Activated T-cell treated with anti-CD3 and anti-CD28 coated beads for 4 hours (primary cell): ENCODE data around the gene IRAK3.
A peak's percentile ranks its signal among the peaks of the same experiment; 100 is the strongest.
"Not testable (repeated sequence)": the region's sequence is repeated elsewhere in the genome, so short reads cannot be mapped to it uniquely, and the experiment has no call there.

Source experiments
- DNase-seq: peaks from one replicate; pipeline ENCODE4 v3.0.0-alpha.2; 2020

Gene IRAK3

DNA sequence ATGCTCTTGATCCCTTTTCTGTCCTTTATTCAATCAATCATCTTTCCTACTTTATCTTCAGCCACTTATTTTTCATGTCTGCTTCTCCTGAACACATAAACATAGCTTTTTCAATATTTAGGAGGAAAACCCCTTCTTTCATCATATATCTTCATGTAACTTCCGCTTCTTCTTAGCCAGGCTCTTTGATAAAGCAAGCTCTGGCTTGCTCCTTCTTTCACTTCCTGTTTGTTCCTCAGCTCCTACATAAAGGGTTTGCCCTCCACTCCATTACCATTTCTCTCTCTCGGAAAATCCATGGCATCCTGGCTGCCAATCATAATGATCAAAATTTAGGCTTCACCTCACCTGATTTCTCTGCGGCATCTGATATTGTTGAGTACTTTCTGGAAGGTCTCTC lies 79.5 kb downstream of the IRAK3 start:
- no peak for DNase-seq

DNA sequence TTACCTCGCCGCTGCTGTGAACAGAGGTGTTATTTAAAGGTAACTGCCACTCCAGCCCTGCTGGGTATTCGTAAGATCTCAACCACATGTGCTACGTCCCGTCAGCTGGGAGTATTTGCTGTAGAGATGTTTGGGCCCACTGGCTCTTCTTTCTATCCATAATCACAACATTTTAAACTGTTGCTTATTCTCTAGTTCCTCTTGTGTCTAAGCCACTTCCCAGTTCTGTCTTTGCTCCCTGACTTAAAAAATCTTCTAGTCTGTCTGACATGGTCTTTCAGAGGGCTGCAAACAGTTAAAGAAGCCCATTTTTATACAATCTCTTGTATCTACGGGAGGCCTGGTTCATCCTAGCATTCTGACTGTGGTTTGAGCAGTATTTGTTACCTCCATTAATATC lies 80.1 kb downstream of the IRAK3 start:
- no peak for DNase-seq

DNA sequence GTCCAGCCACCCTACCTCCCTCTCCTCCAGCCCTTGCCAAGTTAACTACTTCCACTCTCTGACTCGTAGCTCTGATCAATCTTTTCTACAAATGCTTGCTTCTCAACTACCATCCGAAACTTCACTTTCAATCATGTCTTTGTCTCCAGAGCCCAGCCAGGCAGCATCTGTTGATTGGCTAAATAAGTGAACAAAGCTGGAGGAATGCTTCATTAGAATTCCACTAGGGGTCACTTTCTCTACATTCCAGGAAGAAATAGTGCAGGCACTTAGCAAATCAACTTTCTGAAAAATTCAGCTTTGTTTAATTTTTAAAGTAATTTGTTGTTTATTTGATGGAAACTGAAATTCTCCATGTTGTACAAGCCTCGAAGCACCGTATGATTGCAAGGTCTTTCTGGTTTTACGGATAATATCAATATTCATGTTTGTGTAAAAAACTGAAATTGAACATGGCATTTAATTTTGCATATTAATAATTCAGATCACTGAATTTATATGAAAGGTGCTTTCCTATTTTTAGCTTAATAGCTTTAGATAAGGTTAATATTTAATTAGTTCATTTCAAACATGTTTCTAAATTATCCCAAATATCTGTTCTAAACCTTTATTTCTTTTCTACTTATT lies 80.9 kb downstream of the IRAK3 start:
- DNase-seq = no peak

DNA sequence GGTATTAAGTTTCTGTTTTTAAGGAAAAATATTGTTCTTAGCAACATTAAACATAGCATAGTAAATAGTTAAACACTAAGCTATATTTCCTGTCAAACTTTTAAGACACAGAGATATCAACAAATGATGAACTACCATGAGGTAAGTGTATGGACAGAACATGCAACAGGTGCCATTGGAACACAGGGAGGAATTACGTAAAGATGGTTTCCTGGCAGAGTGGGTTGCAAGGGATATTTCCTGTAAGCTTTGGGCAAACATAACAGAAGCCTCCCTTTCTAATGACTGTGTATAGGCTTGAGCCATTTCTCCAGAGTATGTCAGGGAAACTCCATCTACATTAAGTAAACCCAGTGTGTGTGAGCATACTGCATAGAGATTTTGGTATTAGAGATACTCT lies 81.6 kb downstream of the IRAK3 start:
- DNase-seq = no peak

GRCh38 chr12:66272650-66273049 lies 83.6 kb downstream of the IRAK3 start:
- no peak for DNase-seq

DNA sequence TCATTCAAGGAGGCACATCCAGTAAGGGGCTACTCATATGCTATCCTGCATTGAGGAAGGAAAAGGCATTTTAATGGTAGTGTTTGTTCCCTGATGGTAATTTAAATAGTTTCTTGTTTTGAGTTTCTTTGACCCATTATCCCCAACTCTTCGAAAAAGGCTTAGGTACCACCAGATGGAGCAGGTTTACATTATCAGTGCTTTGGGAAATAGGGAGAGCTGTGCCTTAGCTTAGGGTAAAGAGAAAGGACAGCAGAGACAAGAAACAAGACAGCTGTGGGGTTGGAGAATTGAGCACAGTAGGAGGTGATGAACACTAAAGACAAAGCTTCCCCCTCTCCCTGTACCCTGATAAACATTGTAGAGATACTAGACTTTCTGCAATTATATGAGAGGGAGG lies 84.1 kb downstream of the IRAK3 start:
- no peak for DNase-seq

GRCh38 chr12:66275040-66275439 lies 86.0 kb downstream of the IRAK3 start:
- DNase-seq = no peak

DNA sequence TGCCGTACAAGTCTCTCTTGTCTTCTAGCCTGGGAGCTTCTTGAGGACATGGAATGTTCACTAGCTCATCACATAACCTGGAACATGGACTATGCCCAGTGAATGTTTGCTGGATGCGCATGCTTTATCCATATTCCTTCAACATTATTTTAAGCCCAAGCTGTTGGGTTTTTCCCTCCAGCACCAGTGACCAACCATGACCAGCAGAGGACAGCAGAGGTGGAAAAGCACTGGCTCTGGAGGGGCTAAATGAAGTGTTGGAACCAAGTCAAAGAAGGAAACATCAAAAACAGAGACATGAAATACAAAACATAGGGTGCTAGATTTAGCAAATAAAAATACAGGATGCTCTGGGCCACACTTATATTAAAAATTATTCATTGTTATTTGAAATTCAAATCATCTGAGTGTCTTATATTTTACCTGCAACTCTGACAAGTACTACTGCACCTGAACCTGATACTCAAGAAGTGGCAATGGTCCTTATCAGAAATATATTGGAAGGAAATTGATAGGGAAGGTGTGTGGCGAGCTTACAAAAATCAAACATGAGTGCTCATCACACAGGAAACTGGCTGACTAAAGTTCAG lies 90.2 kb downstream of the IRAK3 start:
- no peak for DNase-seq

- no peak for DNase-seq
These were observed 91.5 kb downstream of the IRAK3 start for GRCh38 chr12:66280561-66280960.

DNA sequence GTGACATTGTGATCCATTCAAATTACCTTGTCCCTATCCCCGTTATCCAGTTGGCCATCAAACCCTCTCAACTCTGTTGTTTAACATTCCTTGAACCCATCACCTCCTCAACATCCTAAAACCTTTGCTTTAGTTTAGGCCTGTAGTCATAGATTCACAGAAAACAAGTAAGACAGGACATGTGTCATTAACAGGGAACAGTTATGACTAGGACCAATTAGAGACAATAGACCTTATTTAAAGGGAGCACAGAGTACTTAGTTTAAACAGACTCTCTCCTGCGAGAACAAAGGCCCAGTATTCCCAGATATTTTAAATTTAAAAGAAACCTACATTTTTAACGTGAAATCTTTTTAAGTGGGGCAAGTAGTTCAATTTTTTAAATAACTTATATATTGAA lies 93.2 kb downstream of the IRAK3 start:
- DNase-seq = no peak

GRCh38 chr12:66287275-66287674 lies 98.3 kb downstream of the IRAK3 start:
- DNase-seq = no peak

DNA sequence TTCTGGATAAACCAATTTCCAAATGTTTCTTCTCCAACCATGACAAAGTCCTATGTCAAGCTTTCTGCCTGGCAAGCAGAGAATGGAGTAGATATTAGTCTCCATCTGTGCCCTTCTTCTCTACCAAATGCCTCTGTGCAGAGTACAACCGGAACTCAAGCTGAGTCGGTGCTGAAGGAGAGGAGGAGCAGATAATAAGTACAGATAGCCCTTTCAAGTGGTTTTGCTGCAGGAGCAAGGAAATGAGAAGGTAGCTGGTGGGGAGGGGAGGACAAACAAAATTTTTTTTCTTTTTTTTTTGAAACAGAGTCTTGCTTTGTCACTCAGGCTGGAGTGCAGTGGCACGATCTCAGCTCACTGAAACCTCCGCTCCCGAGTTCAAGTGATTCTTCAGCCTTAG lies 99.1 kb downstream of the IRAK3 start:
- peak; percentile 38 for DNase-seq

- no peak for DNase-seq
These were observed 100.5 kb downstream of the IRAK3 start for GRCh38 chr12:66289485-66289884.

- DNase-seq = no peak
These were observed 101.7 kb downstream of the IRAK3 start for GRCh38 chr12:66290716-66291200.

DNA sequence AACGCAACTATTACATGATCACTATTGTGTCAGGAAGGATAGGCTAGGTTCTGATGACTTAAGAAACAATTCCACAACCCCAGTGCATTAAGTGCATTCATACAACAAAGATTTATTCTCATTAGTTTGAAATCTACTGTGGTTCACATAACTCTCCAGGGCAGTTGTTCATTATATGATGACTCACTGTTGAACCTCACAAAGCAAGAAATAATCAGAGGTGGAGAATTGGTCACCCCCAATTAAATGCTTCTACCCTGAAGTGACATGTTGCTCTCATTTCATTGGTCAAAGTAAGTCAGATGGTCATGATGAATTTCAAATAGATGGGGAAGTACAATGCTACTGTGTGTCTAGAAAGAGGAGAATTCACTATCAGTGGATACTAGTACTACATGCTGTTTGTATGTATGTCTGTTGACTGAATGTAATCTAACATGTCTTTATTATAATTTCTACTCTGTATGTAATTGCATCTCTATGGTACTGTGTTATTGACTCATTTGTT lies 107.2 kb downstream of the IRAK3 start:
- no peak for DNase-seq

GRCh38 chr12:66297080-66297479 lies 108.1 kb downstream of the IRAK3 start:
- DNase-seq = no peak

DNA sequence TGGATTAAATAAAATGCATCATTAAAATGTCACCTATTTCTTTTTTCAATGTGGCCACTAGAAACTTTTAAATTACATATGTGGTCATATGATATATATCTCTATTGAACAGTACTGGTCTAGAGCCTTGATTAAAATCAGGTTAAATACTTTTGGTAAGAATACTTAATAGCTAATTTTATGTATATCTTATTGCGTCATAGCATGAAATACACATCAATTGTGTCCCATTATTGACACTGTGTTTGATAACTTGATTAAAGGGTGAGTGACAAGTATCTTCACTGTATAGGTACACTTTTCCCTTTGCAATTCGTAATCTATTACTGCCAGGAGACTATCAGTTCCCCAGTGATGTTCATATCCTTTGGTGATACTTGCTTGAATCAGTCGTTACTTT lies 108.9 kb downstream of the IRAK3 start:
- DNase-seq = no peak

DNA sequence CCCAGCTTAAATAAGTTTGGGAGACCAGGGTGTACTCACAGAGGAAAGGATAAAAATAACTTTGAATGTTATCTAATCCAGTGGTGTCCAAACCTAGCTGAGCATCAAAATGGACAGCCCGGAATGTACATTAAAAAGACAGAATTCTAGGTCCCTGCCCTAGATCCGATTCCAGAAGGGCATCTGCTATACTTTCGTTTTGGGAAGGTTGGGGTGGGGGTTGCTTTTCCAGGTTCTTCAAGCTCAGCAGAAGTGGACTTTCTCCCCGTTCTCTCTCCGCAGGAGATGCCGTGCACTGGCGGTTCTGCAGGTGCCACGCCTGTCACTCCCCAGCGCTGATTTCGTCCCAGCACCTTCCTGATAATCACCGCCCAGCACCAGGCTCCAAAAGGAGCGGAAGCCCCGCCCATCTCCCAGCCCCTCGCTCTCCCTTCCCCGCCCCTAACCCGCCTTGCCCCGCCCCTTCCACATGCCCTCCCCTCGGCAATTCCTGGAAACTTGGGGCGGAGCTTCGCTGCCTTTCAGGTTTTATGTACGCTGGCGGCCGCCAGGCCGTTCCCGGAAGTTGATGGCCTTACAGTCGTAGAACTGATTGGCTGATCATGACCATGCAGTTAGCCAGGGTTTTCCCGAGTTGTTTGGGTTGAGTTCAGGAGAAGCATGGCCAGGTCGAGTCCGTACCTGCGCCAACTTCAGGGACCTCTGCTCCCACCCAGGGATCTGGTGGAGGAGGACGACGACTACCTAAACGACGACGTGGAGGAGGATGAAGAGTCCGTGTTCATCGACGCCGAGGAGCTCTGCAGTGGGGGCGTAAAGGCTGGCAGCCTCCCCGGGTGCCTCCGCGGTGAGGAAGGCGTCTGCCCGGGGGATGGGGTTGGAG lies 113.2 kb downstream of the IRAK3 start, which contains the start of gene HELB:
Gene HELB (plus strand): TSS at position 550 of the 883 bp plus-strand sequence. CDS start 111 bp downstream, at position 661.
- DNase-seq = peak; percentile 99

GRCh38 chr12:66302827-66303169 lies 113.8 kb downstream of the IRAK3 start:
- no peak for DNase-seq

DNA sequence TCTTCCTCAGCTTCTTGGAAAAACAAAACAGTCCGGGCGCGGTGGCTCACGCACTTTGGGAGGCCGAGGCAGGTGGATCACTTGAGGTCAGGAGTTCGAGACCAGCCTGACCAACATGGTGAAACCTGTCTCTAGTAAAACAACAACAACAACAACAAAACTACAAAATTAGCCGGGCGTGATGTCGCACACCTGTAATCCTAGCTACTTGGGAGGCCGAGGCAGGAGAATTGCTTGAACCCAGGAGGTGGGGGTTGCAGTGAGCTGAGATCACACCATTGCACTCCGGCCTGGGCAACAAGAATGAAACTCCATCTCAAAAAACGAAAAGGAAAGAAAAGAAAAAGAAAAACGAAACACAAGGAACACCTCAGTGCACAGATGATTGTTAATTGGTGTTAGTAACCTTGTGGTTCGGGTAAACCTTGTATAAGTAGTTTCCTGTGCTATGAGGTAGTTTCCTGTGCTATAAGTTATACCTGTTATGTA lies 114.3 kb downstream of the IRAK3 start:
- DNase-seq = not testable (repeated sequence)
